Measurements from ENCODE around the gene SGK1. TPM values are rescaled to one million over a fixed set of nuclear protein-coding genes. Genes with fewer than 3 reads are reported as not detected.

Gene SGK1
- total RNA-seq, 2 experiments from 2014 or later: 117 to 120 TPM

- Histone ChIP-seq H3K27ac (ENCODE audit: low read depth in 1 of 2, low read length in 2 of 2) (no peak overlapping the region), H3K4me3 (ENCODE audit: low read length) (no peak overlapping the region), H3K36me3 (ENCODE audit: insufficient read depth, low read length) (no peaks in the 10 kb centered on the region), H3K9me3 (ENCODE audit: control insufficient read depth in 1 of 2, insufficient read depth in 1 of 2, low read length in 2 of 2) (peaks cover 0 to 11% of the 10 kb centered on the region in 2 experiments), H3K27me3 (ENCODE audit: control insufficient read depth in 1 of 2, insufficient read depth in 2 of 2, low read length in 2 of 2) (no peaks in the 10 kb centered on the region), H3K4me1 (ENCODE audit: insufficient read depth, low read length) (no peaks in the 10 kb centered on the region)
- Mint-ChIP-seq H3K36me3 (ENCODE audit: low read depth) (no peaks in the 10 kb centered on the region), H3K27ac (no peak overlapping the region), H3K4me1 (ENCODE audit: low read depth) (no peaks in the 10 kb centered on the region), H3K9me3 (peaks cover 3% of the 10 kb centered on the region), H3K27me3 (no peaks in the 10 kb centered on the region), H3K4me3 (no peak overlapping the region)
- intact Hi-C loops (cut with DNase I, micrococcal nuclease): loop anchor here in 1 of 2 experiments (10.0 kb wide), 1 partner anchor 115 kb away; no protein-coding TSS in a partner anchor
- POLR2A ChIA-PET: no interaction called here
- CTCF ChIA-PET: no interaction called here
- no peak for DNase-seq
- ATAC-seq (ENCODE audit: poor library complexity): no peak
- TF ChIP-seq CTCF (IDR thresholded peaks at IDR 0.05): no peak
These were observed 41.4 kb upstream of the SGK1 start for GRCh38 chr6:134359302-134359701.

GRCh38 chr6:134358320-134358719 is 40.4 kb upstream of the SGK1 start:
- Mint-ChIP-seq H3K4me3 (no peak overlapping the region), H3K27ac (no peak overlapping the region), H3K27me3 (no peaks in the 10 kb centered on the region), H3K4me1 (ENCODE audit: low read depth) (peaks cover 5% of the 10 kb centered on the region), H3K36me3 (ENCODE audit: low read depth) (no peaks in the 10 kb centered on the region), H3K9me3 (peaks cover 3% of the 10 kb centered on the region)
- Histone ChIP-seq H3K4me3 (ENCODE audit: low read length) (no peak overlapping the region), H3K4me1 (ENCODE audit: insufficient read depth, low read length) (no peaks in the 10 kb centered on the region), H3K9me3 (ENCODE audit: control insufficient read depth in 1 of 2, insufficient read depth in 1 of 2, low read length in 2 of 2) (peaks cover 0 to 11% of the 10 kb centered on the region in 2 experiments), H3K36me3 (ENCODE audit: insufficient read depth, low read length) (no peaks in the 10 kb centered on the region), H3K27me3 (ENCODE audit: control insufficient read depth in 1 of 2, insufficient read depth in 2 of 2, low read length in 2 of 2) (no peaks in the 10 kb centered on the region), H3K27ac (ENCODE audit: low read depth in 1 of 2, low read length in 2 of 2) (no peak overlapping the region)
- POLR2A ChIA-PET: no interaction called here
- intact Hi-C loops (cut with DNase I, micrococcal nuclease): loop anchor here in 1 of 2 experiments (10.0 kb wide), 1 partner anchor 114 kb away; no protein-coding TSS in a partner anchor
- no peak for DNase-seq
- no peak for ATAC-seq (ENCODE audit: poor library complexity)
- CTCF ChIA-PET: no interaction called here
- no peak for TF ChIP-seq CTCF (IDR thresholded peaks at IDR 0.05)

- Mint-ChIP-seq H3K27ac (no peak overlapping the region), H3K4me3 (no peak overlapping the region), H3K9me3 (peaks cover 3% of the 10 kb centered on the region), H3K27me3 (no peaks in the 10 kb centered on the region), H3K36me3 (ENCODE audit: low read depth) (no peaks in the 10 kb centered on the region), H3K4me1 (ENCODE audit: low read depth) (peaks cover 17% of the 10 kb centered on the region)
- Histone ChIP-seq H3K9me3 (ENCODE audit: control insufficient read depth in 1 of 2, insufficient read depth in 1 of 2, low read length in 2 of 2) (peaks cover 0 to 11% of the 10 kb centered on the region in 2 experiments), H3K4me3 (ENCODE audit: low read length) (no peak overlapping the region), H3K4me1 (ENCODE audit: insufficient read depth, low read length) (peaks cover 3% of the 10 kb centered on the region), H3K27ac (ENCODE audit: low read depth in 1 of 2, low read length in 2 of 2) (no peak overlapping the region), H3K36me3 (ENCODE audit: insufficient read depth, low read length) (no peaks in the 10 kb centered on the region), H3K27me3 (ENCODE audit: control insufficient read depth in 1 of 2, insufficient read depth in 2 of 2, low read length in 2 of 2) (no peaks in the 10 kb centered on the region)
- intact Hi-C loops (cut with DNase I, micrococcal nuclease): loop anchor here in 1 of 2 experiments (10.0 kb wide), 1 partner anchor 112 kb away; no protein-coding TSS in a partner anchor
- ChIA-PET POLR2A (no interaction called here), CTCF (no interaction called here)
- TF ChIP-seq CTCF (IDR thresholded peaks at IDR 0.05): no peak
- no peak for DNase-seq
- no peak for ATAC-seq (ENCODE audit: poor library complexity)
These were observed 39.1 kb upstream of the SGK1 start for GRCh38 chr6:134357022-134357487.

Measured in CD4-positive, alpha-beta T cell (primary cell).